H1 (cell line): ENCODE results near the gene DDX18. TPM values are rescaled to one million over a fixed set of nuclear protein-coding genes. Genes with fewer than 3 reads are reported as not detected.

Experiments used
- ATF3 ChIP-seq: IDR thresholded peaks from 2 replicates; pipeline ENCODE4 v1.6.1; 2011; ENCODE audit warnings: low read depth, mild to moderate bottlenecking, low read length; ENCODE audit not compliant: insufficient read depth
- BCL11A ChIP-seq, 2 experiments: IDR thresholded peaks; one replicate each; pipeline ENCODE4 v1.6.1; 2011; ENCODE audit warnings: low read depth in 2 of 2, low read length in 2 of 2, mild to moderate bottlenecking in 2 of 2
- CBX5 ChIP-seq: fragments of 300-800, 300-1000 bp; sonication (generic); IDR thresholded peaks from 2 replicates; pipeline ENCODE4 v1.7.1; 2016; ENCODE audit warnings: antibody characterized with exemption, low read length, low read depth
- CHD1 ChIP-seq: IDR thresholded peaks from 2 replicates; pipeline ENCODE4 v1.6.1; 2012; ENCODE audit warnings: low read depth, low read length, improper control_type of control experiment
- CTCF ChIP-seq, 3 experiments: IDR thresholded peaks; 1 replicate in 2 of 3; 2 replicates in 1 of 3; pipeline versions ENCODE4 v1.5.1 to v1.6.1; 2011; ENCODE audit warnings: low read length in 3 of 3, mild to moderate bottlenecking in 3 of 3, inconsistent platforms in 2 of 3, low read depth in 1 of 3, moderate library complexity in 1 of 3; ENCODE audit not compliant: insufficient read depth in 1 of 3; ENCODE audit errors: control extremely low read depth in 1 of 3
- EGR1 ChIP-seq: IDR thresholded peaks from 2 replicates; pipeline ENCODE4 v1.6.1; 2011; ENCODE audit warnings: low read depth, low read length, borderline replicate concordance
- EP300 ChIP-seq, 2 experiments: IDR thresholded peaks; 1 replicate in 1 of 2; 2 replicates in 1 of 2; pipeline ENCODE4 v1.6.1; 2011 to 2012; ENCODE audit warnings: low read depth in 2 of 2, low read length in 2 of 2, mild to moderate bottlenecking in 2 of 2, borderline replicate concordance in 1 of 2, inconsistent platforms in 1 of 2, moderate library complexity in 1 of 2
- FOSL1 ChIP-seq: IDR thresholded peaks from 2 replicates; pipeline ENCODE4 v1.6.1; 2011; ENCODE audit warnings: mild to moderate bottlenecking, low read depth, low read length, moderate library complexity; ENCODE audit not compliant: insufficient read depth
- HDAC2 ChIP-seq, 2 experiments: fragments of 300-600 bp in 1 of 2; sonication (generic) in 1 of 2; IDR thresholded peaks; 2 replicates each; pipeline ENCODE4 v1.6.1; 2011 to 2012; ENCODE audit warnings: low read depth in 2 of 2, low read length in 2 of 2, mild to moderate bottlenecking in 2 of 2, moderate library complexity in 2 of 2, borderline replicate concordance in 1 of 2, inconsistent platforms in 1 of 2
- JUN ChIP-seq: IDR thresholded peaks from 2 replicates; pipeline ENCODE4 v1.6.1; 2011; ENCODE audit warnings: low read depth, mild to moderate bottlenecking, improper control_type of control experiment, low read length
- NRF1 ChIP-seq: IDR thresholded peaks from 2 replicates; pipeline ENCODE4 v1.6.1; 2011; ENCODE audit warnings: mild to moderate bottlenecking, low read depth, low read length, improper control_type of control experiment
- POLR2AphosphoS5 ChIP-seq: IDR thresholded peaks from 2 replicates; pipeline ENCODE4 v1.6.1; 2011; ENCODE audit warnings: low read depth, low read length
- RBBP5 ChIP-seq: IDR thresholded peaks from 2 replicates; pipeline ENCODE4 v1.7.1; 2012; ENCODE audit warnings: low read depth, mild to moderate bottlenecking, inconsistent platforms, low read length, moderate library complexity, borderline replicate concordance
- SIN3A ChIP-seq, 2 experiments: IDR thresholded peaks in 1 of 2; conservative IDR thresholded peaks in 1 of 2; 2 replicates each; pipeline ENCODE4 v1.6.1; 2011 to 2012; ENCODE audit warnings: low read length in 2 of 2, improper control_type of control experiment in 1 of 2, low read depth in 1 of 2, mild to moderate bottlenecking in 1 of 2
- SIRT6 ChIP-seq: IDR thresholded peaks from one replicate; pipeline ENCODE4 v1.7.1; 2012; ENCODE audit warnings: low read length, inconsistent platforms
- SP2 ChIP-seq: IDR thresholded peaks from 2 replicates; pipeline ENCODE4 v1.6.1; 2012; ENCODE audit warnings: mild to moderate bottlenecking, low read length, inconsistent platforms
- SP4 ChIP-seq: IDR thresholded peaks from 2 replicates; pipeline ENCODE4 v1.6.1; 2012; ENCODE audit warnings: low read length, inconsistent platforms
- TAF1 ChIP-seq: IDR thresholded peaks from 2 replicates; pipeline ENCODE4 v1.6.1; 2011; ENCODE audit warnings: mild to moderate bottlenecking, low read depth, low read length
- TAF7 ChIP-seq: optimal IDR thresholded peaks from 2 replicates; pipeline ENCODE3; 2011; ENCODE audit warnings: low read depth, mild to moderate bottlenecking, inconsistent platforms, low read length, moderate library complexity, borderline replicate concordance
- YY1 ChIP-seq: IDR thresholded peaks from 2 replicates; pipeline ENCODE4 v1.6.1; 2011; ENCODE audit warnings: low read depth, mild to moderate bottlenecking, low read length
- polyA plus RNA-seq, 7 experiments: library from polyadenylated mRNA; depleted of rRNA in 3 of 7; stranded (reverse) in 5 of 7; unstranded in 2 of 7; fragments of >200 nt in 5 of 7; fragments of 200-250 nt in 2 of 7; gene quantifications; 1 replicate in 5 of 7; 2 replicates in 1 of 7; 4 replicates in 1 of 7; pipeline versions ENCODE4 v1.2.1 to v1.2.3, GENCODE V29; 2011 to 2013; ENCODE audit warnings: missing spikeins in 2 of 7, mixed read lengths in 2 of 7
- total RNA-seq: library from RNA; stranded (reverse); fragmentation: NEBNext Ultra II Directional; extraction: Animal tissue kit (Norgen Biotek cat#: 25700); gene quantifications from 2 replicates; pipeline ENCODE4 v1.2.1, GENCODE V29; 2021

DDX18 gene
- total and polyA plus RNA-seq, 2 of the 8 experiments (the other 6 are each of a cell fraction or from before 2014, with no cell fraction given), result 31.3 to 119 TPM

- TF ChIP-seq SIRT6 (no peak), EP300 (IDR thresholded peaks at IDR 0.05; ENCODE audit: borderline replicate concordance in 1 of 2, low read depth in 2 of 2, low read length in 2 of 2) (peak in 1 of 2 experiments; percentile 81; a peak in 1 of 3 replicates), POLR2AphosphoS5 (peak; percentile 74), ATF3 (no peak), SP4 (no peak; the same call in 1 of the 2 replicates), NRF1 (no peak), YY1 (no peak), EGR1 (peak; percentile 88), JUN (no peak), RBBP5 (peak; percentile 86; the same call in 1 of the 2 replicates), TAF7 (peak; percentile 92), TAF1 (peak; percentile 82), HDAC2 (IDR thresholded peaks at IDR 0.05; ENCODE audit: borderline replicate concordance in 1 of 2, low read depth in 2 of 2, low read length in 2 of 2) (peak; percentile 98 to 100), SIN3A (conservative IDR thresholded peaks at IDR 0.05 in 1 of 2, IDR thresholded peaks at IDR 0.05 in 1 of 2; ENCODE audit: low read depth in 1 of 2, low read length in 2 of 2) (peak; percentile 66 to 96; a peak in 3 of 4 replicates), SP2 (no peak), CTCF (IDR thresholded peaks at IDR 0.05; ENCODE audit: control extremely low read depth in 1 of 3, insufficient read depth in 1 of 3, low read depth in 1 of 3, low read length in 3 of 3) (peak; percentile 82 to 100 (median 100)), BCL11A (IDR thresholded peaks at IDR 0.05; ENCODE audit: low read depth in 2 of 2, low read length in 2 of 2) (no peak), CBX5 (no peak), FOSL1 (no peak), CHD1 (no peak)
Measured at GRCh38 chr2:117814417-117815264, at the start of gene DDX18 (continued).
